Stimulated activated CD4-positive, alpha-beta T cell treated with anti-CD3 and anti-CD28 coated beads, TNF-alpha, amount 100 ng/mL, for 48 hours (primary cell): ENCODE measurements around the gene INTS1.

Experiments
- DNase-seq, 3 donors: peaks; one replicate each; pipeline ENCODE4 v3.0.0-alpha.2; 2020; ENCODE audit warnings: low read depth in 3 of 3

Gene INTS1

GRCh38 chr7:1464694-1465093, 39.5 kb downstream of the INTS1 start:
- no peak for DNase-seq

DNA sequence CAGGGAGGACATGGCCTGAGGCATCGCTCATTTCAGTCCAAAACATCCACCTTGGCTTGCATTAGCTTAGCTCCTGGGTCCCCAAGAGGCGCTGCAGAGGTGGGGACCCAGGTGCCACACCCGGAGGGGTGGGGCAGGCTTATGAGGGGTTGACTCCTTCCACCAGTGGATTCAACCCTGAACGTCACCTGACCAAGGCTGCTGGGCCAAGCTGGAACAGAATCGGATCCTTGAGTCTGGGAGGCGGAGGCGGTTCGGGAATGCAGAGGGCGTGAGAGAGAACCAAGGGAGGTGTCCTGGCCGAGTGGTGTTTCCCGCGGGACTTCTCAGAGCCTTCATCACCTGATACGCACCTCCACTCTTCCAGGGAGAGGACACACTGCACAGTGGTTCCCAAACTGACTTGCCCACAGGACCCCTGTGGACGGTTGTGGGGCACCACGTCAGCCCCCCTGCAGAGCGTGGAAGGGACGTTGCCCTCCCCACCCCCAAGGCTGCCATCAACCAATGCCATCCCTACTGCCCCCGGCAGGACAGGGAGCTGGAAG, 40.4 kb downstream of the INTS1 start:
- DNase-seq: no peak

DNA sequence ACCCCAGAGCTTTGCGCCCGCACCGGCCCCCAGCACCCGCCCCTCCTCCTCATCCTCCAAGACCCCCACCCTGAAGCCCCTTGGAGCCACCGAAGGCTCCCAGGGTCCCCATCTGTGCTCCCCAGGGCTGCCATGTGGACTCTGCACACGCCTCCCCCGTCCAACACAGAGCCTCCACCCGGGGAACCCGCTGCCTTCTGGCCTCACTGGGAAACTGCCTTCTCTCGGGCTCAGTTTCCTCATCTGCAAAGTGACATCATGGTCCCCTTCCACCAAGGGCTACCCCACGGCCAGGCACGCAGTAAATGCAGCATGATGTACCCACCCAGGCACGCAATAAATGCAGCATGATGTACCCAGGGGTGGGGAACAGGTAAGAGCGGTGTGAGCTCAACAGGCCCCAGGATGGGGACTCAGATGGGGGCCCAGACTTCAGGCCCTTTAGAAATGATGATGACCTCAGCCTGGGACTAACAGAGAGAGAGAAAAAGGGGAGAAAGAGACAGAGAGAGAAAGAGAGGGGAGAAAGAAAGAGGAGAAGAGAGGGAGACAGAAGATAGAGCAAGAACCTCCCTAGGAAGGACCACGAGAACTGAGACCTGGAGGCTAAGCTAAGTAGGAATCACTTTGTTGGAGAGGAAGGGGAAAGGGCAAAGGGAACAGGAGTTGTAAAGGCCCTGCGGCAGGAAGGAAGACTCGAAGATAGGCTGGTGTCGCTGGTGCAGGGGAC, 42.4 kb downstream of the INTS1 start:
- DNase-seq: no peak

DNA sequence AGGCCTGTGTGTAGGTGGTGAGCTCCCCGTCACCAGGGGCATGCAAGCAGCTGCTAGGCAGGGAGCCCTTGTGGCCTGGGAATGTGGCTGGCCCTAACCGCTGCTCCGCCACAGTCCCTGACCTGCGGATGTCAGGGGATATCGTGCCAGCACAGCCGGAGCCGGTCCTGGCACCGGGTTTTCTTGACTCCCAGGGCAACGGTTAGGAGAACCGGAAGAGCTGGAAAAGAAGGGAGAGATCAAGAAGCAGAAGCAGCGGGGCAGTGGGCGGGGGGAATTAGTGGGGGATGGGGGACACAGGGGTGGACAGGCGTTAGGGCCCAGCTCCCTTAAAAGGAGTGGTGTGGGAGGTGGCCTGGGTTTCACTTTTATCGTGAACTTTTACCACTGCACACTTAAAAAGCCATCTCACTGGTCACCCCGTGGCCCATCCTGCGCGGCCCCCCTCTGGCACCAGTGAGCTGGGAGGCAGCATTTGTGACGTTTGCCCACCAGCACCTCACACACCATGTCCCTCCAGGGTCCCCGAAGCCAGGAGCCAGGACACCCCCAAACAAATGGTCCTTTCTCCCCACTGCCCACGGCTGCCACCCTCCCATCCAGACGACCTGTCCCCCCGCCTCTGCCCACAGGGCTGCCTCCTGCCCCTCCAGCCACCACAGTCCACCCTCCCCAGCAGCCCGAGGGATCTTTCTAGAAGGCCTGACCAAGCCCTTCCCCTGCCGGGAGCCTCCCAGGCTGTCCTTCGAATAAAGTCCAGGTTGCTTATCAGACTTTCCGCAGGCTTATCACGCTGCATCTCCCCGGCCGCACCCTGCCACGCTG, 43.2 kb downstream of the INTS1 start:
- no peak for DNase-seq

- no peak for DNase-seq
These were observed 44.0 kb downstream of the INTS1 start for GRCh38 chr7:1459920-1460820.

DNA sequence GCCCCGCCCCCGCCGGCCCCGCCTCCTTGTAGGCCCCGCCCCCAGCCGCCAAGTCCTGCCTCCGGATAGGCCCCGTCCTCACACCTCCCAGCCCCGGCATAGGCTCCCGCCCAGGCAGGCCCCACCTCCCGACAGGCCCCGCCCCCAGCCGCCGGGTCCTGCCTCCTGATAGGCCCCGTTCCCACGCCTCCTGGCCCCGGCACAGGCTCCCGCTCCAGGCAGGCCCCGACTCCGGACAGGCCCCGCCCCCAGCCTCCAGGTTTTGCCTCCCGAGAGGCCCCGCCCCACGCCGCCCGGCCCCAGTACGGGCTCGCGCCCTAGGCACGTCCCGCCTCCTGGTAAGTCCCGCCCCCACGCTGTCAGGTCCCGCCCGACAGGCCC, 44.7 kb downstream of the INTS1 start:
- DNase-seq: peak; percentile 96 to 99 (median 97)

GRCh38 chr7:1458683-1459511, 45.3 kb downstream of the INTS1 start, which contains the start of gene MICALL2:
MICALL2 (minus strand) TSS chr7:1459470; CDS start chr7:1459326, 144 bp downstream.
- no peak for DNase-seq

- no peak for DNase-seq
These were observed 46.1 kb downstream of the INTS1 start for GRCh38 chr7:1457949-1458682.

GRCh38 chr7:1457059-1457948, 46.9 kb downstream of the INTS1 start:
- DNase-seq: no peak

GRCh38 chr7:1455955-1456354, 48.2 kb downstream of the INTS1 start:
- DNase-seq: no peak

DNA sequence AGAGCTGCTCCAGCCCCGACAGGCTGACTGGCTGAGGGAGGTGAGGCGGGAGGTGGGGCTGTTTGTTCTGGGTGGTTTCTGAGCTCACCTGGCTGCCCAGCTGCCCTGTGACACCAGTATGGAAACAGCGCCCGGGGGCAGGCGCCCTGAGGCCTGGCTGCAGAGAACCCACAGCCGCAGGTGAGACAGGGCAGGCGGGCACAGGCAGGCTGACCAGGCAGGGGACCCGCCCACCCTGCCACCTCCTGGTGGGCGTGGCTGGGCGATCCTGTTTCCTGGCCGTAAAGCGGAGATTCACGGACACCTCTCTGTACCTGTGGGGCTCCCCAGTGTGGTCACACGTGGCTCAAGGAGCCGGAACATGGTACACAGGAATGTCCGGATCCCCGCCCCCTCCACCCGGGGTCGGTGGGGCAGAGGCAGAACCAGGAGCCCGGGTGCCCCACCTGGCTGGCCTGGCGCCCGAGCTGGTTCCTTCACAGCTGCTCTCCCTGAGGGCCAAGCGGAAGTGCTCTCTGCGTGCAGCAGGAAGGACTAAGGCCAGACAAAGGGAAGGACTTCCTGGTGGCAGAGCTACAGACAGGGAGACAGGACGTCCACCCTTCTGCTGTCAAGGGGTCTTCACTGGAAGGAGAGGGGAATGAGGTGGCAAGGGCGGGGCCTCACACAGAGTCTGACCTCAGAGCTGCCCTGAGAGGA, 48.8 kb downstream of the INTS1 start:
- no peak for DNase-seq

- DNase-seq: no peak
These were observed 49.6 kb downstream of the INTS1 start for GRCh38 chr7:1454542-1454941.

DNA sequence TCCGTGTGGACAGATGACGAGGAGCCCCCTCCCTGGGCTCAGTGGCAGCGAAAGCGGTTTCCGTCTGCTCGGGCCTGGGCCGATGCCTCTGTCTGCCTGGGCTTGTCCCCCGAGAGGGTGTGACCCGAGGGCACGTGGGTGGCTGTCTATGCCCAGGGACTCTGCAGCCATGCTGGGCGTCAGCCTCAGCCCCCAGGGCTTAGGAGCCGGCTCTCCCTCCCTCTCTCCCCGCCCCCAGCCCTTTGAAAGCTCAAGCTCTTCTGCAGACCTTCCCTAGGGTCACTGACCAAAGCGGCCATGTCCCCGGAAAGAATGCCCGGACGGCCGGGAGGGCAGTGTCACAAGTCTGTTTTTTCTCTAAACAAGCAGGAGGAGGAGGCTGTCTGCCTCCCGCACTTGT, 52.0 kb downstream of the INTS1 start:
- DNase-seq: no peak

- DNase-seq: no peak
These were observed 53.2 kb downstream of the INTS1 start for GRCh38 chr7:1450987-1451386.

DNA sequence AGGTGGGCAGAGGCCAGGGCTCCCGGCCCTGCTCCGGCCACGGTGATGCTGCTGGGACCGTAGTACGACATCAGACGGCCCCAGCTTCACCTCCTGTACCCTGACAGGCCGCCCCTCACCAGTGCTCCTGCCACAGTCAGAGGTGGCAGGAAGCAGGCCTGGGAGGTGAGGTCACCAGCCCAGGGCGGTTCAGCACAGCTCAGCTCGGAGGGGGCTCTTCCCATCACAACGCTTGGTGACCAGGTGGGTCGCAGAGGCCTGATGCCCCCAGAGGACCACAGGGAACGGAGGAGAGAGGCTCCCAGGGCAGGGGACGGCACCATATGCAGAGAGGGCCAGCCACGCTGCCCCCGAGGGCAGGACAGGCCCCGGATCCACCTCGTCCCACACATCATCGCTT, 53.8 kb downstream of the INTS1 start:
- DNase-seq: no peak

- DNase-seq: no peak
These were observed 54.2 kb downstream of the INTS1 start for GRCh38 chr7:1449951-1450350.

GRCh38 chr7:1449501-1449900, 54.7 kb downstream of the INTS1 start:
- no peak for DNase-seq

GRCh38 chr7:1448958-1449357, 55.2 kb downstream of the INTS1 start:
- no peak for DNase-seq
